Measurements from ENCODE around the gene EFNB3.

The EFNB3 gene

GRCh38 chr17:7705269-7706255 lies 560 bp downstream of the EFNB3 start:
- peaks cover 9% of the 10 kb centered on the region for H3K4me1 ChIP-seq (ENCODE audit: control insufficient read depth, insufficient read depth, low read length)
- no peaks in the 10 kb centered on the region for H3K9me3 ChIP-seq (ENCODE audit: control insufficient read depth, insufficient read depth, low read length)
- H3K27me3 ChIP-seq (ENCODE audit: control insufficient read depth, insufficient read depth, low read length) = peaks cover 16% of the 10 kb centered on the region
- H3K36me3 ChIP-seq (ENCODE audit: control insufficient read depth, insufficient read depth, low read length) = peaks cover 11% of the 10 kb centered on the region
- peak overlapping the region; percentile 75 for H3K4me3 ChIP-seq (ENCODE audit: low read depth, low read length)
- peak overlapping the region; percentile 24 for H3K9ac ChIP-seq (ENCODE audit: low read depth, low read length)

DNA sequence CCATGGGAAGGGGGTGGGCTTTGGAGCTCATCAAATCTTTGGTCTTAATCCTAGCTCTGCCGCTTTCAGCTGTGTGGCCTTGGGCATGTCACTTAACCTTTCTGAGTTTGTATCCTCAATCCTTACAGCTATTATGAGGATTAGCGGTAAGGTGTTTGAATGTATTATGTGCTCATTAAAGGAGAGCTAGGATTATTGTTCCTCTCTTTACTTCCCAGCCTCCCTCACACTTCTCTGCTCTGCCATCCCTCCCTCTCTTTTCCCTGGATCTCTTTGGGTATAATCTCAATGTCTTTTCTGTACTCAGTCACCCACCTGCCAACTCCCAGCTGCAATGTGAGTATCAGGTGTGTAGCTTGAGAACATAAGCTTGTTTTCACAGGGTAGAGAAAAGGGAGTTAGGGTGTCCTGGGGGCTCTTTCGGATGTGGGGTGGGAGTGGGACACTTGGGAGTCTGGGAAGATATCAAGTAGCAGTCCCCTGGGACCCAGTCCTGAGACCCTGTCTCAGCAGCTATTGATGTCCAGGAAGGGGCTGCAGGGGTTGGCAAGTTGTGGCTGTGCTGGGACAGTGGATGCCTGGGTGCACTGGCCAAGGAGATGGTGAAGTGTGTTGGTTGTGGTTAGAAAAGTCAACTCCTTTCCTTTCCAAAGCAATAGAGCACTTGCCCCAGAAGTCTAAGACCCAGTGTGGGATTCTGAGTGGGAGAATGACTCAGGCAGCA lies 1.8 kb downstream of the EFNB3 start:
- Histone ChIP-seq H3K36me3 (ENCODE audit: control insufficient read depth, insufficient read depth, low read length) (peaks cover 4% of the 10 kb centered on the region), H3K9ac (ENCODE audit: low read depth, low read length) (no peak overlapping the region), H3K9me3 (ENCODE audit: control insufficient read depth, insufficient read depth, low read length) (no peaks in the 10 kb centered on the region), H3K27me3 (ENCODE audit: control insufficient read depth, insufficient read depth, low read length) (peaks cover 20% of the 10 kb centered on the region), H3K4me3 (ENCODE audit: low read depth, low read length) (peak overlapping the region; percentile 75), H3K4me1 (ENCODE audit: control insufficient read depth, insufficient read depth, low read length) (peaks cover 13% of the 10 kb centered on the region)

DNA sequence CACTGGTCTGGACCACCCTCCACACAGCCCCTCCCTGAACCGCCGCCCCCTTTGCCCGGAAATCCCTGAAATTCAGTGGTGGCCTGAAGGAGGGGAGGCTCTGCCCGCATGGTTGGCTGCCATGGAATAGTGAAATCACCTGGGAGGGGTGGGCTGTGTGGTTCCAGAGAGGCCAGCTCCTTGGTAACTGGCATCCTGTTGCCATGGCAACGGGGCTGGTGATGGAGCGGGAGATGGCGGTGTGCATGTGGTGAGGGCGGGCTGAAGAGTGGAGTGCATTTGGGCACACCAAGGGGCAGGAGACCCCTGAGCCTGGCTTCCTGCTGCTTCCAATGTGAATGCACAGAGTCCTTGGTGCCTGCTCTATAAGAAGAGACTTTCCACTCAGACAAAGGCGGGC lies 2.4 kb downstream of the EFNB3 start:
- H3K9me3 ChIP-seq (ENCODE audit: control insufficient read depth, insufficient read depth, low read length) = no peaks in the 10 kb centered on the region
- peaks cover 1% of the 10 kb centered on the region for H3K36me3 ChIP-seq (ENCODE audit: control insufficient read depth, insufficient read depth, low read length)
- H3K4me3 ChIP-seq (ENCODE audit: low read depth, low read length) = no peak overlapping the region
- no peak overlapping the region for H3K9ac ChIP-seq (ENCODE audit: low read depth, low read length)
- H3K4me1 ChIP-seq (ENCODE audit: control insufficient read depth, insufficient read depth, low read length) = peaks cover 17% of the 10 kb centered on the region
- peaks cover 26% of the 10 kb centered on the region for H3K27me3 ChIP-seq (ENCODE audit: control insufficient read depth, insufficient read depth, low read length)

- Histone ChIP-seq H3K4me1 (ENCODE audit: control insufficient read depth, insufficient read depth, low read length) (peaks cover 21% of the 10 kb centered on the region), H3K27me3 (ENCODE audit: control insufficient read depth, insufficient read depth, low read length) (peaks cover 29% of the 10 kb centered on the region), H3K9ac (ENCODE audit: low read depth, low read length) (no peak overlapping the region), H3K4me3 (ENCODE audit: low read depth, low read length) (no peak overlapping the region), H3K9me3 (ENCODE audit: control insufficient read depth, insufficient read depth, low read length) (no peaks in the 10 kb centered on the region), H3K36me3 (ENCODE audit: control insufficient read depth, insufficient read depth, low read length) (no peaks in the 10 kb centered on the region)
Measured at GRCh38 chr17:7707858-7708750, 3.1 kb downstream of the EFNB3 start.

DNA sequence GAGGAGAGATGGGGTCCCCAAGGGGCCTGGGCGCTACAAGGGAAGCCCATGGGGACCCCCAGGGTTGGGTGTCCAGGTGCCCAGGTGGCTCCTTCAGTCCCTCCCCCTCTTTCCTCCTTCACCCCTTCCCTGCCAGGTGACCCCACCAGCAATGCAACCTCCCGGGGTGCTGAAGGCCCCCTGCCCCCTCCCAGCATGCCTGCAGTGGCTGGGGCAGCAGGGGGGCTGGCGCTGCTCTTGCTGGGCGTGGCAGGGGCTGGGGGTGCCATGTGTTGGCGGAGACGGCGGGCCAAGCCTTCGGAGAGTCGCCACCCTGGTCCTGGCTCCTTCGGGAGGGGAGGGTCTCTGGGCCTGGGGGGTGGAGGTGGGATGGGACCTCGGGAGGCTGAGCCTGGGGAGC lies 4.0 kb downstream of the EFNB3 start:
- Histone ChIP-seq H3K9me3 (ENCODE audit: control insufficient read depth, insufficient read depth, low read length) (no peaks in the 10 kb centered on the region), H3K36me3 (ENCODE audit: control insufficient read depth, insufficient read depth, low read length) (no peaks in the 10 kb centered on the region), H3K4me1 (ENCODE audit: control insufficient read depth, insufficient read depth, low read length) (peaks cover 18% of the 10 kb centered on the region), H3K9ac (ENCODE audit: low read depth, low read length) (no peak overlapping the region), H3K4me3 (ENCODE audit: low read depth, low read length) (no peak overlapping the region), H3K27me3 (ENCODE audit: control insufficient read depth, insufficient read depth, low read length) (peaks cover 29% of the 10 kb centered on the region)

DNA sequence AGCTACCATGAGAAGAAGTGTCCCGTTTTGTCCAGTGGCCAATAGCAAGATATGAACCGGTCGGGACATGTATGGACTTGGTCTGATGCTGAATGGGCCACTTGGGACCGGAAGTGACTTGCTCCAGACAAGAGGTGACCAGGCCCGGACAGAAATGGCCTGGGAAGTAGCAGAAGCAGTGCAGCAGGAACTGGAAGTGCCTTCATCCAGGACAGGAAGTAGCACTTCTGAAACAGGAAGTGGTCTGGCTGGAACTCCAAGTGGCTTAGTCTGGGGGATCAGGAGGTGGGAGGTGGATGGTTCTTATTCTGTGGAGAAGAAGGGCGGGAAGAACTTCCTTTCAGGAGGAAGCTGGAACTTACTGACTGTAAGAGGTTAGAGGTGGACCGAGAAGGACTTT lies 5.3 kb downstream of the EFNB3 start:
- Histone ChIP-seq H3K9ac (ENCODE audit: low read depth, low read length) (no peak overlapping the region), H3K4me3 (ENCODE audit: low read depth, low read length) (no peak overlapping the region), H3K27me3 (ENCODE audit: control insufficient read depth, insufficient read depth, low read length) (peaks cover 25% of the 10 kb centered on the region), H3K4me1 (ENCODE audit: control insufficient read depth, insufficient read depth, low read length) (peaks cover 16% of the 10 kb centered on the region), H3K9me3 (ENCODE audit: control insufficient read depth, insufficient read depth, low read length) (no peaks in the 10 kb centered on the region), H3K36me3 (ENCODE audit: control insufficient read depth, insufficient read depth, low read length) (no peaks in the 10 kb centered on the region)

GRCh38 chr17:7711051-7711755 lies 6.2 kb downstream of the EFNB3 start:
- H3K9me3 ChIP-seq (ENCODE audit: control insufficient read depth, insufficient read depth, low read length) = no peaks in the 10 kb centered on the region
- H3K36me3 ChIP-seq (ENCODE audit: control insufficient read depth, insufficient read depth, low read length) = no peaks in the 10 kb centered on the region
- peaks cover 16% of the 10 kb centered on the region for H3K4me1 ChIP-seq (ENCODE audit: control insufficient read depth, insufficient read depth, low read length)
- no peak overlapping the region for H3K4me3 ChIP-seq (ENCODE audit: low read depth, low read length)
- peaks cover 23% of the 10 kb centered on the region for H3K27me3 ChIP-seq (ENCODE audit: control insufficient read depth, insufficient read depth, low read length)
- H3K9ac ChIP-seq (ENCODE audit: low read depth, low read length) = no peak overlapping the region

GRCh38 chr17:7712111-7712771 lies 7.2 kb downstream of the EFNB3 start:
- H3K4me1 ChIP-seq (ENCODE audit: control insufficient read depth, insufficient read depth, low read length) = peaks cover 12% of the 10 kb centered on the region
- peak overlapping the region; percentile 18 for H3K4me3 ChIP-seq (ENCODE audit: low read depth, low read length)
- no peaks in the 10 kb centered on the region for H3K9me3 ChIP-seq (ENCODE audit: control insufficient read depth, insufficient read depth, low read length)
- no peaks in the 10 kb centered on the region for H3K36me3 ChIP-seq (ENCODE audit: control insufficient read depth, insufficient read depth, low read length)
- peaks cover 15% of the 10 kb centered on the region for H3K27me3 ChIP-seq (ENCODE audit: control insufficient read depth, insufficient read depth, low read length)
- H3K9ac ChIP-seq (ENCODE audit: low read depth, low read length) = no peak overlapping the region

DNA sequence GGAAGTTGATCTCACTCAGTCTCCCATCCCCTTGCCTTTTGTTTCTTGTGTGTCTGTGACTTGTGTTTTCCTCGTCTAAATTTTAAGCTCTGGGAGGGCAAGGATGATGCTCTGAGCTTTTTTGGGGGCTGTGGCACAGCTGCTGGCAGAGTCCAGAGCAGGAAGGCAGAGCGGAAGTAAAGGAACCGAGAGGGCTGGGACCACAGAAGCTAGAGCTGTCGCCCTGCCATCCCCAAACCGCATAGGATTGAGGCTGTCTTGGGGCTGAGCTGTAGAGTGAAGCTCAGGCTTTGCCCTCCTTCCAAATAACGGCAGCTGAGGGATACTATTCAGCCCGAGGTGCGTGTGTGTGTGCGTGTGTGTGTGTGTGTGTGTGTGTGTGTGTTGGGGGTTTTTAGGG lies 8.8 kb downstream of the EFNB3 start:
- no peak overlapping the region for H3K9ac ChIP-seq (ENCODE audit: low read depth, low read length)
- H3K4me3 ChIP-seq (ENCODE audit: low read depth, low read length) = no peak overlapping the region
- peaks cover 24% of the 10 kb centered on the region for H3K27me3 ChIP-seq (ENCODE audit: control insufficient read depth, insufficient read depth, low read length)
- peaks cover 16% of the 10 kb centered on the region for H3K4me1 ChIP-seq (ENCODE audit: control insufficient read depth, insufficient read depth, low read length)
- no peaks in the 10 kb centered on the region for H3K9me3 ChIP-seq (ENCODE audit: control insufficient read depth, insufficient read depth, low read length)
- no peaks in the 10 kb centered on the region for H3K36me3 ChIP-seq (ENCODE audit: control insufficient read depth, insufficient read depth, low read length)

DNA sequence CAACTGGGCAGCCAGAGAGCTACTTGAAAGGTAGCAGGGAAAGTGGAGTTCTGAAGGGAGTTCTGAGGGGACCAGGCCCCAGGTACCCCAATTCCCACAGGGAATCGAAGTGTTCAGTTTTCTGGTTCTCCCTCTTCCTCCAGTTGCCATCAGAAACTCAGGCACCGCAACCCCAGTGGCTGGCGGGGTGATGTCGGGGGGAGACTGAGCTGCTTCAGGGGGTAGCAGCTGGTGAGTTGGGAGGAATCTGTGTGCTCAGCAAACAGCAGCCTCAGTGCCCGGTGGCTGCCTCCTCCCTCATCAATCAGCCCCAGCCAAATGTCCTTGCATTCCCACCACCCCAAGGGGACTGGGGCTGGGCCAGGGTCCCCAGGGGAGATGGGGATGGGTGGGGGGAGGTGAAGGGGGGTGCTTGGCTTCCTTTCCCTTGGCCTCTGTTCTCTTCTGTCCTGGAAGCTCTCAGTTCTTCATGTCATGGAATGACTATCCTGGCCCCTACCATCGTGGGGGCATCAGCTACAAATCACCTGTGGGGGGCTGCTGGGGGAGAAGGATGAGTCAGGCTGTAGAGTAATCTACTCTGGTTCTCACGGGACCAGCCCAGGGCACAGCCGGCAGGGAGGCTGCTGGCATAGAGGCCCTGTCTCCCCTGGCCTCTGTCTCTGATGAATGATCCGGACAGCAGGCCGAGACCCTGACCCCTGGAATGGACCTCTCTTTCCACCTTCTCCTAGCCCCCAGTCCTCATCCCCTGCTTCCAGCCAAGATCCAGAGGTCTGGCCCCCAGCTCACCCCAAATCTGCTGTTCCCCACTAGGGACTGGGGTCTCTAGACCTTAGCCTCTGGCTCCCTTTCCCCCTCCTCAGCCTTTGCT lies 10.0 kb downstream of the EFNB3 start:
- peaks cover 16% of the 10 kb centered on the region for H3K4me1 ChIP-seq (ENCODE audit: control insufficient read depth, insufficient read depth, low read length)
- no peaks in the 10 kb centered on the region for H3K9me3 ChIP-seq (ENCODE audit: control insufficient read depth, insufficient read depth, low read length)
- no peak overlapping the region for H3K4me3 ChIP-seq (ENCODE audit: low read depth, low read length)
- H3K36me3 ChIP-seq (ENCODE audit: control insufficient read depth, insufficient read depth, low read length) = no peaks in the 10 kb centered on the region
- H3K27me3 ChIP-seq (ENCODE audit: control insufficient read depth, insufficient read depth, low read length) = peaks cover 32% of the 10 kb centered on the region
- no peak overlapping the region for H3K9ac ChIP-seq (ENCODE audit: low read depth, low read length)

Data from iPS-15b (cell line).